ENCODE data around the gene LSP1. TPM values are rescaled to one million over a fixed set of nuclear protein-coding genes. Genes with fewer than 3 reads are reported as not detected.

The LSP1 gene
- total RNA-seq, 4 donors from 2014 or later: 12.3 to 69.6 (median 23.2) TPM

GRCh38 chr11:1852271-1852876, 510 bp upstream of the LSP1 start:
- peaks cover 0 to 13% (median 5%) of the 10 kb centered on the region in 4 donors for H3K4me1 ChIP-seq
- no peaks in the 10 kb centered on the region for H3K36me3 ChIP-seq
- H3K27me3 ChIP-seq: no peaks in the 10 kb centered on the region
- H3K27ac ChIP-seq: peak overlapping the region; percentile 70 to 76 (median 72)
- in situ Hi-C loops (cut with MboI; ENCODE audit: low pct_ligation_motif_present in 1 of 4, low pct_unique_long_range_greater_than_20kb in 1 of 4, low sequenced_read_pairs in 3 of 4) (no loop called here), intact Hi-C loops (cut with DNase I; ENCODE audit: low total_unique reads) (no loop called here)
- no peak overlapping the region for H3K4me3 ChIP-seq
- H3K9me3 ChIP-seq: no peaks in the 10 kb centered on the region
- TF ChIP-seq EP300 (IDR thresholded peaks at IDR 0.05; ENCODE audit: low read depth) (no peak), CTCF (IDR thresholded peaks at IDR 0.05) (no peak), POLR2A (IDR thresholded peaks at IDR 0.05) (no peak), POLR2AphosphoS5 (IDR thresholded peaks at IDR 0.05) (no peak)
- 57 to 71% methylated on average over 3 to 25 of the region's 25 CpGs for WGBS, 2 donors (ENCODE audit: low coverage in 1 of 2)
- no peak for DNase-seq

- Histone ChIP-seq H3K27ac (peak overlapping the region; percentile 51 to 75 (median 68)), H3K4me3 (peak overlapping the region in 3 of 4 donors; percentile 3 to 50 (median 25)), H3K9me3 (no peaks in the 10 kb centered on the region), H3K27me3 (no peaks in the 10 kb centered on the region), H3K36me3 (no peaks in the 10 kb centered on the region), H3K4me1 (peaks cover 0 to 13% (median 5%) of the 10 kb centered on the region in 4 donors)
- in situ Hi-C loops (cut with MboI; ENCODE audit: low pct_ligation_motif_present in 1 of 4, low pct_unique_long_range_greater_than_20kb in 1 of 4, low sequenced_read_pairs in 3 of 4): no loop called here
- no peak for TF ChIP-seq POLR2AphosphoS5 (IDR thresholded peaks at IDR 0.05)
- no peak for TF ChIP-seq CTCF (IDR thresholded peaks at IDR 0.05)
- no peak for TF ChIP-seq EP300 (IDR thresholded peaks at IDR 0.05; ENCODE audit: low read depth)
- no peak for TF ChIP-seq POLR2A (IDR thresholded peaks at IDR 0.05)
- 27 to 65% methylated on average over 2 to 19 of the region's 19 CpGs for WGBS, 2 donors (ENCODE audit: low coverage in 1 of 2)
- intact Hi-C loops (cut with DNase I; ENCODE audit: low total_unique reads): no loop called here
- no peak for DNase-seq
Observed at GRCh38 chr11:1853376-1854131, 670 bp downstream of the LSP1 start.

- Histone ChIP-seq H3K4me1 (peaks cover 0 to 13% (median 5%) of the 10 kb centered on the region in 4 donors), H3K27ac (peak overlapping the region; percentile 51 to 75 (median 68)), H3K4me3 (peak overlapping the region in 2 of 4 donors; percentile 25 to 50), H3K27me3 (no peaks in the 10 kb centered on the region), H3K36me3 (no peaks in the 10 kb centered on the region), H3K9me3 (no peaks in the 10 kb centered on the region)
- no peak for TF ChIP-seq EP300 (IDR thresholded peaks at IDR 0.05; ENCODE audit: low read depth)
- no peak for TF ChIP-seq POLR2A (IDR thresholded peaks at IDR 0.05)
- TF ChIP-seq POLR2AphosphoS5 (IDR thresholded peaks at IDR 0.05): no peak
- no peak for TF ChIP-seq CTCF (IDR thresholded peaks at IDR 0.05)
- in situ Hi-C loops (cut with MboI; ENCODE audit: low pct_ligation_motif_present in 1 of 4, low pct_unique_long_range_greater_than_20kb in 1 of 4, low sequenced_read_pairs in 3 of 4) (no loop called here), intact Hi-C loops (cut with DNase I; ENCODE audit: low total_unique reads) (no loop called here)
- DNase-seq: no peak
- 73% methylated on average over 22 of the region's 27 CpGs; no CpG with 5 or more reads in 1 of the 2 donors for WGBS, 2 donors (ENCODE audit: low coverage in 1 of 2)
Observed at GRCh38 chr11:1854132-1854948, 1.5 kb downstream of the LSP1 start.

Data from transverse colon (tissue), 4 donors.